DOHH2 (cell line): ENCODE results near the gene FBRSL1.

ENCODE experiments used
- H3F3A ChIP-seq: fragments of 200-600 bp; sonication (generic), shearing (Covaris generic); 2 replicates; pipeline ENCODE4 v1.6.0; 2016; ENCODE audit warnings: antibody characterized with exemption, mild to moderate bottlenecking; ENCODE audit not compliant: control insufficient read depth, insufficient read depth
- H3K27ac ChIP-seq: fragments of 200-600 bp; sonication (generic); 2 replicates; pipeline ENCODE4 v1.5.1; 2014; ENCODE audit warnings: low read depth, mild to moderate bottlenecking, low read length, moderate library complexity
- H3K27me3 ChIP-seq: fragments of 200-600 bp; sonication (generic); 2 replicates; pipeline ENCODE4 v1.6.1; 2014; ENCODE audit warnings: mild to moderate bottlenecking, low read length, mixed read lengths; ENCODE audit not compliant: control insufficient read depth
- H3K36me3 ChIP-seq: fragments of 200-600 bp; sonication (generic); 2 replicates; pipeline ENCODE4 v1.6.1; 2014; ENCODE audit warnings: mild to moderate bottlenecking, low read length, moderate library complexity, mixed read lengths; ENCODE audit not compliant: control insufficient read depth
- H3K4me1 ChIP-seq: fragments of 200-600 bp; sonication (generic); 2 replicates; pipeline ENCODE4 v1.6.1; 2014; ENCODE audit warnings: mild to moderate bottlenecking, low read length, mixed read lengths; ENCODE audit not compliant: control insufficient read depth
- H3K4me2 ChIP-seq: fragments of 200-600 bp; sonication (generic); 2 replicates; pipeline ENCODE4 v1.6.0; 2014; ENCODE audit warnings: mild to moderate bottlenecking, low read length, moderate library complexity
- H3K4me3 ChIP-seq: fragments of 200-600 bp; sonication (generic); 2 replicates; pipeline ENCODE4 v1.5.1; 2014; ENCODE audit warnings: mild to moderate bottlenecking, low read length, mixed read lengths
- H3K79me2 ChIP-seq: fragments of 200-600 bp; sonication (generic); 2 replicates; pipeline ENCODE4 v1.6.1; 2014; ENCODE audit warnings: mild to moderate bottlenecking, low read length, mixed read lengths; ENCODE audit not compliant: control insufficient read depth
- H3K9me2 ChIP-seq: fragments of 200-600 bp; sonication (generic); replicated peaks from 2 replicates; pipeline ENCODE4 v1.6.1; 2014; ENCODE audit warnings: mild to moderate bottlenecking, low read length, mixed read lengths; ENCODE audit not compliant: control insufficient read depth
- H3K9me3 ChIP-seq: fragments of 200-600 bp; sonication (generic); 2 replicates; pipeline ENCODE4 v1.6.1; 2014; ENCODE audit warnings: antibody characterized with exemption, low read length, mixed read lengths; ENCODE audit not compliant: control insufficient read depth, insufficient read depth
- H4K20me1 ChIP-seq: fragments of 200-600 bp; sonication (generic); 2 replicates; pipeline ENCODE4 v1.6.0; 2014; ENCODE audit warnings: low read depth, mild to moderate bottlenecking, antibody characterized with exemption, low read length, moderate library complexity; ENCODE audit not compliant: control insufficient read depth, insufficient read depth
- CTCF ChIP-seq: fragments of 200-600 bp; sonication (generic); IDR thresholded peaks from one replicate; pipeline ENCODE4 v1.5.1; 2014; ENCODE audit warnings: antibody characterized with exemption, mild to moderate bottlenecking, low read depth, low read length; ENCODE audit not compliant: poor library complexity, severe bottlenecking
- EZH2phosphoT487 ChIP-seq: fragments of 200-600 bp; sonication (generic); IDR thresholded peaks from 2 replicates; pipeline ENCODE4 v1.6.1; 2017; ENCODE audit warnings: borderline replicate concordance, mild to moderate bottlenecking, antibody characterized with exemption, low read length, moderate library complexity, mixed read lengths

FBRSL1 gene

GRCh38 chr12:132537836-132538662 lies 48.1 kb downstream of the FBRSL1 start:
- Histone ChIP-seq H4K20me1 (no peaks in the 10 kb centered on the region), H3K4me1 (no peaks in the 10 kb centered on the region; the same call in 1 of the 2 replicates), H3K79me2 (no peaks in the 10 kb centered on the region), H3K36me3 (no peaks in the 10 kb centered on the region), H3K9me2 (no peaks in the 10 kb centered on the region), H3K27ac (no peak overlapping the region), H3K9me3 (peaks cover 25% of the 10 kb centered on the region), H3K4me2 (no peak overlapping the region), H3F3A (peaks cover 8% of the 10 kb centered on the region; the same call in 1 of the 2 replicates), H3K27me3 (no peaks in the 10 kb centered on the region), H3K4me3 (no peak overlapping the region)
- TF ChIP-seq EZH2phosphoT487: no peak
- no peak for TF ChIP-seq CTCF

- Histone ChIP-seq H3F3A (peaks cover 8% of the 10 kb centered on the region; the same call in 1 of the 2 replicates), H3K4me3 (no peak overlapping the region), H3K36me3 (no peaks in the 10 kb centered on the region), H3K4me2 (no peak overlapping the region), H3K27ac (no peak overlapping the region), H4K20me1 (no peaks in the 10 kb centered on the region), H3K27me3 (no peaks in the 10 kb centered on the region), H3K9me3 (peaks cover 20% of the 10 kb centered on the region), H3K4me1 (no peaks in the 10 kb centered on the region; the same call in 1 of the 2 replicates), H3K79me2 (no peaks in the 10 kb centered on the region), H3K9me2 (no peaks in the 10 kb centered on the region)
- TF ChIP-seq CTCF: no peak
These were observed 48.7 kb downstream of the FBRSL1 start for GRCh38 chr12:132538663-132538990.

- no peaks in the 10 kb centered on the region for H3K79me2 ChIP-seq
- H3K27ac ChIP-seq: no peak overlapping the region
- H3K9me2 ChIP-seq: no peaks in the 10 kb centered on the region
- TF ChIP-seq CTCF (no peak), EZH2phosphoT487 (no peak)
- H3K4me1 ChIP-seq: no peaks in the 10 kb centered on the region; the same call in 1 of the 2 replicates
- no peak overlapping the region for H3K4me3 ChIP-seq
- H3K4me2 ChIP-seq: no peak overlapping the region
- H3K27me3 ChIP-seq: no peaks in the 10 kb centered on the region
- H3K36me3 ChIP-seq: no peaks in the 10 kb centered on the region
- peaks cover 8% of the 10 kb centered on the region; the same call in 1 of the 2 replicates for H3F3A ChIP-seq
- peaks cover 20% of the 10 kb centered on the region for H3K9me3 ChIP-seq
- H4K20me1 ChIP-seq: no peaks in the 10 kb centered on the region
These were observed 49.2 kb downstream of the FBRSL1 start for GRCh38 chr12:132539016-132539773.
